Ishikawa (cell line): ENCODE results near the gene TMEM150B.

Source experiments
- EP300 ChIP-seq: IDR thresholded peaks from 2 replicates; pipeline ENCODE4 v1.6.1; 2012; ENCODE audit warnings: borderline replicate concordance
- TAF1 ChIP-seq: IDR thresholded peaks from 2 replicates; pipeline ENCODE4 v1.6.1; 2012; ENCODE audit warnings: low read depth, mild to moderate bottlenecking
- YY1 ChIP-seq: IDR thresholded peaks from 2 replicates; pipeline ENCODE4 v1.6.1; 2012; ENCODE audit warnings: low read depth
- ZBTB7A ChIP-seq: IDR thresholded peaks from 2 replicates; pipeline ENCODE4 v1.6.1; 2012; ENCODE audit warnings: low read depth
- TF ChIP-seq, protein P1 (sequence below): IDR thresholded peaks from 2 replicates; pipeline ENCODE4 v1.6.1; 2012
- TF ChIP-seq, protein P2 (sequence below): IDR thresholded peaks from 2 replicates; pipeline ENCODE4 v1.6.1; 2012

DNA sequence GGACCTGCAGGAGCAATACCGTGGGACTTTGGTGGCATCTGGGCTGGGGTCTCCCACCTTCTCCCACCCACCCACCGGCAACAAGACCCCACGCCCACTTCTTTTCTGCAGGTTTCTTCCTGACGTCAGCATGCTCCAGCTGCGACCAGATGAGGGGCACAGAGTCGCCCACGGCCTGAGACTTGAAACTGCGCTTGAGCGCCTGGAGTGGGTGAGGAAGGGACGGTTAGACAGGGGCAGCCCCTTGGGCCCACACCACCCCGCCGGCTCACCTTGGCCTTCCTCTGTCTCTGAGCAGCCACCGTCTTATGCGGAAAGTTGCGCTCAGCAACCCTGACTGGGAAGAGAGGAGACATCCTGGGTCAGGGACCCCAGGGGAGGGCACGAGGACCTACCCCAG lies 35.8 kb upstream of the TMEM150B start:
- no peak for TF ChIP-seq EP300
- TF ChIP-seq YY1: no peak
- TF ChIP-seq ZBTB7A: no peak
- TF ChIP-seq TAF1: no peak
- TF ChIP-seq, protein P1, sequence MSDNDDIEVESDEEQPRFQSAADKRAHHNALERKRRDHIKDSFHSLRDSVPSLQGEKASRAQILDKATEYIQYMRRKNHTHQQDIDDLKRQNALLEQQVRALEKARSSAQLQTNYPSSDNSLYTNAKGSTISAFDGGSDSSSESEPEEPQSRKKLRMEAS: no peak
- TF ChIP-seq, protein P2, sequence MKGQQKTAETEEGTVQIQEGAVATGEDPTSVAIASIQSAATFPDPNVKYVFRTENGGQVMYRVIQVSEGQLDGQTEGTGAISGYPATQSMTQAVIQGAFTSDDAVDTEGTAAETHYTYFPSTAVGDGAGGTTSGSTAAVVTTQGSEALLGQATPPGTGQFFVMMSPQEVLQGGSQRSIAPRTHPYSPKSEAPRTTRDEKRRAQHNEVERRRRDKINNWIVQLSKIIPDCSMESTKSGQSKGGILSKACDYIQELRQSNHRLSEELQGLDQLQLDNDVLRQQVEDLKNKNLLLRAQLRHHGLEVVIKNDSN: no peak
